DND-41 (cell line): Measurements from ENCODE around the gene ACAP2.
"Not testable (repeated sequence)": the region's sequence is repeated elsewhere in the genome, so short reads cannot be mapped to it uniquely, and the experiment has no call there.

Source experiments
- ATAC-seq: fragments of 200-7000 bp; cut with Tn5 transposase; 3 replicates; pipeline ENCODE4 v1.9.1; 2021; ENCODE audit warnings: low read depth; ENCODE audit not compliant: insufficient read depth
- DNase-seq: peaks from one replicate; pipeline ENCODE4 v3.0.0-alpha.2; 2020
- H2AFZ ChIP-seq: 2 replicates; pipeline ENCODE4 v1.6.0; 2012; ENCODE audit warnings: low read depth, low read length
- H3K27ac ChIP-seq: 2 replicates; pipeline ENCODE4 v1.5.1; 2012; ENCODE audit warnings: low read length, inconsistent platforms
- H3K27me3 ChIP-seq: fragments of 200-600 bp; sonication (generic); 2 replicates; pipeline ENCODE4 v1.6.0; 2012; ENCODE audit warnings: low read length, mild to moderate bottlenecking, inconsistent platforms; ENCODE audit not compliant: insufficient read depth, poor library complexity
- H3K36me3 ChIP-seq: 2 replicates; pipeline ENCODE4 v1.5.1; 2012; ENCODE audit warnings: low read length, inconsistent platforms; ENCODE audit not compliant: insufficient read depth
- H3K4me1 ChIP-seq: 2 replicates; pipeline ENCODE4 v1.5.1; 2012; ENCODE audit warnings: mild to moderate bottlenecking, low read length; ENCODE audit not compliant: insufficient read depth
- H3K4me2 ChIP-seq: 2 replicates; pipeline ENCODE4 v1.6.0; 2012; ENCODE audit warnings: mild to moderate bottlenecking, moderate library complexity, low read length, inconsistent platforms; ENCODE audit not compliant: insufficient read depth
- H3K4me3 ChIP-seq, 2 experiments: fragments of 200-600 bp in 1 of 2; shearing (Covaris generic) in 1 of 2; 2 replicates each; pipeline ENCODE4 v1.5.1; 2012 to 2016; ENCODE audit warnings: inconsistent platforms in 2 of 2, low read length in 2 of 2, mild to moderate bottlenecking in 2 of 2, low read depth in 1 of 2, moderate library complexity in 1 of 2
- H3K79me2 ChIP-seq: 2 replicates; pipeline ENCODE4 v1.6.0; 2012; ENCODE audit warnings: low read length, inconsistent platforms; ENCODE audit not compliant: insufficient read depth
- H3K9ac ChIP-seq: 2 replicates; pipeline ENCODE4 v1.6.0; 2012; ENCODE audit warnings: low read depth, mild to moderate bottlenecking, inconsistent platforms, low read length, moderate library complexity
- H3K9me3 ChIP-seq: 2 replicates; pipeline ENCODE4 v1.5.1; 2012; ENCODE audit warnings: low read length, moderate library complexity, mild to moderate bottlenecking, inconsistent platforms; ENCODE audit not compliant: insufficient read depth, severe bottlenecking
- H4K20me1 ChIP-seq: 2 replicates; pipeline ENCODE4 v1.6.0; 2012; ENCODE audit warnings: low read length; ENCODE audit not compliant: insufficient read depth
- CTCF ChIP-seq: IDR thresholded peaks from 2 replicates; pipeline ENCODE4 v1.5.1; 2012; ENCODE audit warnings: borderline replicate concordance, low read length, moderate library complexity, mild to moderate bottlenecking; ENCODE audit not compliant: poor library complexity, severe bottlenecking; ENCODE audit errors: extremely low read depth
- EZH2 ChIP-seq: IDR thresholded peaks from 3 replicates; pipeline ENCODE4 v1.6.1; 2012; ENCODE audit warnings: borderline replicate concordance, low read depth, mild to moderate bottlenecking, moderate library complexity, low read length, inconsistent platforms; ENCODE audit not compliant: severe bottlenecking

Gene ACAP2

GRCh38 chr3:195372220-195372619, 70.6 kb downstream of the ACAP2 start:
- no peaks in the 10 kb centered on the region for H4K20me1 ChIP-seq
- DNase-seq (no peak), ATAC-seq (no peak)
- no peaks in the 10 kb centered on the region for H3K4me1 ChIP-seq
- H3K9me3 ChIP-seq = no peaks in the 10 kb centered on the region
- H3K9ac ChIP-seq = no peak overlapping the region
- no peaks in the 10 kb centered on the region for H3K27me3 ChIP-seq
- no peaks in the 10 kb centered on the region for H3K79me2 ChIP-seq
- no peak overlapping the region for H2AFZ ChIP-seq
- no peak for TF ChIP-seq CTCF
- no peak for TF ChIP-seq EZH2
- no peak overlapping the region for H3K4me2 ChIP-seq
- peaks cover 25% of the 10 kb centered on the region for H3K36me3 ChIP-seq
- H3K27ac ChIP-seq = no peak overlapping the region
- no peak overlapping the region for H3K4me3 ChIP-seq

- Histone ChIP-seq H3K4me2 (no peak overlapping the region), H3K4me3 (no peak overlapping the region), H3K9me3 (no peaks in the 10 kb centered on the region), H4K20me1 (no peaks in the 10 kb centered on the region), H2AFZ (no peak overlapping the region), H3K79me2 (no peaks in the 10 kb centered on the region; the same call in 1 of the 2 replicates), H3K27ac (no peak overlapping the region), H3K4me1 (no peaks in the 10 kb centered on the region), H3K9ac (no peak overlapping the region), H3K36me3 (peaks cover 7% of the 10 kb centered on the region), H3K27me3 (no peaks in the 10 kb centered on the region)
- ATAC-seq (no peak), DNase-seq (no peak)
- no peak for TF ChIP-seq CTCF
- TF ChIP-seq EZH2 = no peak
Measured at GRCh38 chr3:195366200-195366925, 76.5 kb downstream of the ACAP2 start.

- Histone ChIP-seq H3K4me2 (no peak overlapping the region), H4K20me1 (peaks cover 2% of the 10 kb centered on the region; the same call in 1 of the 2 replicates), H3K27ac (no peak overlapping the region), H3K9me3 (no peaks in the 10 kb centered on the region), H3K4me3 (no peak overlapping the region), H3K27me3 (no peaks in the 10 kb centered on the region), H3K9ac (no peak overlapping the region), H3K36me3 (peaks cover 5% of the 10 kb centered on the region), H3K79me2 (no peaks in the 10 kb centered on the region; the same call in 1 of the 2 replicates), H2AFZ (no peak overlapping the region), H3K4me1 (no peaks in the 10 kb centered on the region)
- DNase-seq (no peak), ATAC-seq (no peak)
- no peak for TF ChIP-seq EZH2
- TF ChIP-seq CTCF = no peak
Measured at GRCh38 chr3:195365371-195365770, 77.4 kb downstream of the ACAP2 start.

- H3K9ac ChIP-seq, DNase-seq, H3K27me3 ChIP-seq, H3K4me3 ChIP-seq, ATAC-seq, H3K4me2 ChIP-seq, H3K4me1 ChIP-seq, H3K79me2 ChIP-seq, H2AFZ ChIP-seq, H3K9me3 ChIP-seq, H4K20me1 ChIP-seq, H3K27ac ChIP-seq: not testable (repeated sequence)
- peaks cover 11% of the 10 kb centered on the region for H3K36me3 ChIP-seq
Measured at GRCh38 chr3:195357797-195358196, 85.0 kb downstream of the ACAP2 start.
